HCEC 1CT (cell line): ENCODE measurements around the gene RCC1.
"Not testable (repeated sequence)": the region's sequence is repeated elsewhere in the genome, so short reads cannot be mapped to it uniquely, and the experiment has no call there.

ENCODE experiments used
- DNase-seq: peaks from one replicate; pipeline ENCODE4 v3.0.0-alpha.2; 2017

RCC1 gene

DNA sequence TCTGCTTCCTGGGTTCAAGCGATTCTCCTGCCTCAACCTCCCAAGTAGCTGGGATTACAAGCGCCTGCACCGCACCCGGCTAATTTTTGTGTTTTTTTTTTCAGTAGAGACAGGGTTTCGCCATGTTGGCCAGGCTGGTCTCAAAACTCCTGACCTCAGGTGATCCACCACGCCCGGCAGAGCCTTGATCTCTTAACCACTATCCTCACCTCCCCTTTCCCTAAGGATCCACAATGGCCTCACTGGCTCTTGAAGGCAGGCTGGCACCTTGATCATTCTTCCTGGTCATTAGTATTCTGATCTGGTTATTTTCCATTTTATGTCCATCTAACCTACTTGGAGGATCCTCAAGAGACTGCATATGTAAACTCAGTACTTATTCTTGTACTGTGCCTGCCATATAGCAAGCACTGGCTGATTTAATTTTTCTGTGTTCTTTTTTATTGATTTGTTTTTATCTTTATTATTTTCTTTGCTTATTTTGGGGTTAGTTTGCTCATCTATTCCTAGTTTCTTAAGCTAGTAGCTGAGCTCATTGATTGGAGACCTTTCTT lies 6.3 kb downstream of the RCC1 start:
- DNase-seq = peak; percentile 15

DNA sequence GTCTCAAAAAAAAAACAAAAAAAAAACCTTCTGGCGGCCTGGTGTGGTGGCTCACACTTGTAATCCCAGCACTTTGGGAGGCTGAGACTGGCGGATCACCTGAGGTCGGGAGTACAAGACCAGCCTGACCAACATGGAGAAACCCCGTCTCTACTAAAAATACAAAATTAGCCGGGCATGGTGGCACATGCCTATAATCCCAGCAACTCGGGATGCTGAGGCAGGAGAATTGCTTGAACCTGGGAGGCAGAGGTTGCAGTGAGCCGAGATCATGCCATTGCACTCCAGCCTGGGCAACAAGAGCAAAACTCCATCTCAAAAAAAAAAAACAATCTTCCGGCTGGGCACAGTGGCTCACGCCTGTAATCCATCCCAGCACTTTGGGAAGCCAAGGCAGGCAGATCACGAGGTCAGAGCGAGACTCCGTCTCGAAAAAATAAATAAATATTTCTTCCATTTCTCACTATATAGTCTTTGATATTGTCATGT lies 8.6 kb downstream of the RCC1 start:
- not testable (repeated sequence) for DNase-seq

DNA sequence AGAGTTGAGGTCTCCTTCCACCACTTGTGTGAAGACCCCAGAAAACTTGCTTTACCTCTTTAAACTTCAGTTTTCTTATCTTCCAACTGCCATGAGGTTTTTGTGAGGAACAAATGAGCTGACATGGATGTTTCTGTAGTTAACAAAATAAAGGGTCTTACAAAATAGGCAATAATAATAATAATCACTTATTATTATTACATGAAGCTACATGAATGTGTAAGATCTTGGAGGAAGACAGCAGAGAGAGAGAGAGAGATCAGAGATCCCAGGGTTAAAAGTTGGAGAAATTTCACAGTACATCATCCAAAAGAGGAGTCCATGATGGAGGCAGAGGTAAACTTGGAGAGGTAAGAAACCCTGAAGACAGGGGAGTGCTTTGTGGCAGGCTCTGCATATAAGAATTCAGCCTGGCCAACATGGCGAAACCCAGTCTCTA lies 10.7 kb downstream of the RCC1 start:
- no peak for DNase-seq

DNA sequence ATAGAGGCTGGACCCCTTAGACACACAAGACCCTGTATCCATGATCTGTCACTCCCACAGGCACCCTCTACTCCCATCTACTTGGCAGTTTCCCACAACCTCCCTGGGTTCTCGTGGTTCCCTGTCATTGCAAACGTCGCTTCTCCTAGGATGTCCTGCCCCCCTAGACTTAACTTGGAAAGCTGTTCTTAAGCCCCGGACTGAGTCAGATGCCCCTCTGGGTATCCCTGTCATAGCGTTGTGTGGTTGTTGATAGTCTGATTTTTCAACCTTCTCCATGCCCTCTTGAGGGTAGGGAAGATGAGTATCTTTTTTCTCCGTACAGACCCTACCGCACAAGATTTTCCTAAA lies 11.8 kb downstream of the RCC1 start:
- no peak for DNase-seq

DNA sequence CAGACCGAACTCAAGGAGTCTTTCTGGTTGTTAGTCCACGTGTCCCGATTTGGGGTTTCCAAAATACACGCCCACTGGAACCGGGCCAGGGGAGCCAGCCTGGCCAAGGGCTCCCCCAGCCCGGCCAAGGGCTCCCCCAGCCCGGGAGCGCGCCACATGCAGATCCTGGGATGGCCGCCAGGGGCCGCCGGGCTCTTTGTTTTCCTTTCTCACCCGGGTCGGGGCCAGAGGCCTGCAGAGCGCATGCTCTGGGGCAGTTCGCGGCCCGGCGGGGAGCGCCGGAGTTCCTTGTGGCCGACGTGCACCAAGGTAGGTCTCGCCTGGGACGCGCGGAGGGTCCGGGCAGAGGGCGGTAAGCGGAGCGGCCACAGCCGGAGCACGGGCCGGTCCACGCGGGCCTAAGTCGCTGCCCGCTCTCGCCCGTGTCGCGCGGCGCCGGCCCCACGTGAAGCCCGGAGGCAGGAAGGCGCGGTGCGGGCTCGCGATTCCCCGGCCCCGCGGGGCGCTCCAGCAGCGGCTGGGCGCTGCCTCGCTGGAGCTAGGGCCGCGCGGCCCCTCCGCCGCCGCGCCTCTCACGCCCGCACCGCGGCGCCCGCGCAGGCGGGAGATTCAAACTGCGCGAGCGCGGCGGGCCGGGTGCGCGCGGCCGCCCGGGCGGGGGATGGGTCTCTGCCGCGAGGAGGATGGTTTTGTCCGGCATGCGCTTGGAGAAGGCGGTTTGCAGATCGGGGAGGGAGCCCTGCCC lies 12.3 kb downstream of the RCC1 start:
- DNase-seq = peak; percentile 84

DNA sequence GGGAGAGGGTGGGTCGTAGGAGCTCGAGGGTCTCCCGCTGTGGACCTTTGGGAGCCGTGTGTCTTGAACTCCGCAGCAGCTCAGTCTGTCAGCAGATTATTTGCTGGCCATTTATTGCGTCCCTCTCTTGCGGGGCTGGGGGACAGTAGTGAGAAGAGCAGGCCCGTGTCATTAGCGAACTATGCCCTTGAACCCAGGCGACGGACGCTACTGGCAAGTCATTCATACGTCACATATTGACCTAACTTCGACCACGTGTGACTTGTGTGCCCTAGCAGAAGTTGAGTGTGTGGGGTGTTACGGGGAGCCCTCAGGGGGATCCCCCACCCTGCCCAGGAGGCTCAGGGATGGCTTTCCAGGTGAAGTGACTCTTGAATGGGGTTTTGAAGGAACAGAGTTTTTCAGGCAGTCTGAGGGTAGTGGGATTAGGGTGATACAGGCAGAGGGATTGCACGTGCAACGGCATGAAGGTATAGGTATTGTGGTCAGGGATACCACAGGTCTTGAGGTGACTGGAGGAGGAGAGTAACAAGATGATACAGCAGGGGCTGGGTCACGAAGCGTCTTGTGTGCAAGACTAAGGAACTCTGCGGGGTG lies 13.0 kb downstream of the RCC1 start:
- peak; percentile 32 for DNase-seq

DNA sequence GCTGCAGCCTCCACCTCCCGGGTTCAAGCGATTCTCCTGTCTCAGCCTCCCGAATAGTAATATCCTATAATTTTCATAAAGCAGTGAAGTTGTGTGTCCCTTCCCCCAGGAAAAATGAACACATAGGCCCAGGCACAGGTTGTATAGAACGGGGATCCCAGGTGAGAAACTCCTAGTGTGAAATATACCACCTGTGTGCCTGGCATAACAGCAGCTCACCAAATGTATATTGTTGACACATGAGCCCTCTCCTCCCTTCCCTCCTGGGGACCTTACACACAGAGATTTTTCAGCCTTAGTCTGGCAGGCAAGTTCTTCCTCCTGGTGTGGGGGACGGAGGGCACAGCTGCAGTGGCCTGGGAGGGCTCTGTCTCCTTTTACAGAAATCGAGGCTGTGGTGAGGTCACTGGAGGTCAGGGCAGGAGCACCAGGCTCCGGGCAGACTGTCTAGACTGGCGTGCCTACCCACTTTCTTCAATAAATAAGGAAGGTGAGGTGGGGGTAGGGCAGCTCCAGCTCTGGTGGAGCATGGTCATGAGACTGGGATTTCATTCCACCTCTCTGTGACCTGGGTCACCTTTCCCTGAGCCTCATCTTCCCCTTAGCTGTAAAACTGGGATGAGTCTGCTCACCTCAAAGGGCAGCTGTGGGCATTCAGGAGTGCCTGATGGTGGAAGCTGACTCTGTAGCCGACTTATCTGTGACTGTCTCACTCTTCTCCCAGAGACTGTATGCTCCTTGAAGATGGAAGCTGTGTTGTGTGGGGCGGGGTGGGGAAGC lies 14.3 kb downstream of the RCC1 start:
- no peak for DNase-seq

DNA sequence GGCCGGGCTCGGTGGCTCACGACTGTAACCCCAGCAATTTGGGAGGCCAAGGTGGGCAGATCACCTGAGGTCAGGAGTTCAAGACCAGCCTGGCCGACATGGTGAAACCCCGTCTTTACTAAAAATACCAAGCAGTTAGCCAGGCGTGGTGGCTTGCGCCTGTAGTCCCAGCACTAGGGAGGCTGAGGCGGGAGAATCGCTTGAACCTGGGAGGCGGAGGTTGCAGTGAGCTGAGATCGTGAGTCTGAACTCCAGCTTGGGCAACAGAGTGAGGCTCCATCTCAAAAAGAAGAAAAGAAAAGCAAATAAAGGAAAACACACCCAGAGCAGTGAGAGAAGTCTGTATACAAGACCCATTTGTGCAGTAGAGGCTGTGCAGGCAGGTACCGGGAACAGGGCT lies 15.0 kb downstream of the RCC1 start:
- DNase-seq = not testable (repeated sequence)

DNA sequence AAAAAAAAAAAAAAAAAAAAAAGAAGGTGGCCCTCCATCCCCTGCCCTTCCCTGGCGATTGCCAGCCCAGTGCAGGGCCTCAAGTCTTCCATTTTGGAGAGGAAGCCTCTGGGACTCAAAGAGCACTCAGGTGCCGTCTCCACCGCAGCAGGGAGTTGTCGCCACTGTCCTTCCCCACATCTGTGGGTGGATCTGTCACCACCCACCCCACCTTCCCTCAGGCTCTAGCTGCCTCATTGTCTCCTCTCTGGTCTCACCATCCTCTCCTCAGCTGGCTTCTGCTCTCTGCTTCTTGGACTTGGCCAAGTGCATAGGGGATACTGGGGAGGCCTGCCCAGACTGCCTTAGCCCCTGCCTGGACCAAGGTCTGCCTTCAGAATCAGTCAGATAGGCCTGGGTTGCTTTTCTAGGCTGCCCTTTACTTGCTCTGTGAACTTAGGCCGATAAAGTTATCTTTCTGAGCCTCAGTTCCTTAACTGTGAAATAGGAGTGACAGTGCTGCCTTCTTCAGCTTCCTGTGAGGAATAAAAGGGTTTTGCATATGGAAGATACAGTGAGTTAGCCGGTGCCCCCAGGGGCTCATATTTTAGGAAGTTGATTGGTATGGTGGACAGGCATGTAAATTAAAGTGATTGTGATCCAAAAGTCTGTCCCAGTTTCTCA lies 15.8 kb downstream of the RCC1 start:
- DNase-seq = no peak

DNA sequence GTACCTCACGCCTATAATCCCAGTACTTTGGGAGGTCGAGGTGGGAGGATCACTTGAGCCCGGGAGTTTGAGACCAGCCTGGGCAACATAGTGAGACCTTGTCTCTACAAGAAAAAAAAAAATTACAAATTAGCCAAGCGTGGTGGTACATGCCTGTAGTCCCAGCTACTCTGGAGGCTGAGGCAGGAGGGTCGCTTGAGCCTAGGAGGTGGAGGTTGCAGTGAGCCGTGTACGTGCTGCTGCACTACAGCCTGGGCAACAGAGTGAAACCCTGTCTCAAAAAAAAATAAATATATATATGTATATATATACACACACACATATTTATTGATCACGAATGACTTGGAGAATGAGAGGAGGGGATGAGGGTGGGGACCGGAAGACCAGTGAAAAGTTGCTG lies 16.7 kb downstream of the RCC1 start:
- not testable (repeated sequence) for DNase-seq

DNA sequence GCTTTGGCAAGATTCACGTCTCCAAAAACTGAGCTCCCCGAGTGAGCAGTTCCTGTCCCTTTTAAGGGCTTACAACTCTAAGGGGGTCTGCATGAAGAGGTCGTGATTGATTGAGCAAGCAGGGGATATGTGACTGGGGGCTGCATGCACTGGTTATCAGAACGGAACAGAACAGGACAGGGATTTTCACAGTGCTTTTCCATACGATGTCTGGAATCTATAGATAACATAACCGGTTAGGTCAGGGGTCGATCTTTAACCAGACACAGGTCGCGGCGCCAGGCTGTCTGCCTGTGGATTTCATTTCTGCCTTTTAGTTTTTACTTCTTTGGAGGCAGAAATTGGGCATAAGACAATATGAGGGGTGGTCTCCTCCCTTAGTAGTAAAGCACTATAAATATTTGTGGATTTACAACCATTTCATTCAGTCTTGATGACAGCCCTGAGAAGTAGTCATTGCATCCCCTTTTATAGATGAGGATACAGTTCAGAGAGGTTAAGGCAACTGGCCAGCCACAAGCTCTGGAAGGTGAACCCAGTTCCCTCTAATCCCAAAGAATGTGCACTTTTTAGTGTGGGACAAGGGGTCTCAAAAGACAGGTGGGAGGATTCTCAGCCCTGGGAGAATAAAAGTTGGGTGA lies 19.3 kb downstream of the RCC1 start:
- not testable (repeated sequence) for DNase-seq

DNA sequence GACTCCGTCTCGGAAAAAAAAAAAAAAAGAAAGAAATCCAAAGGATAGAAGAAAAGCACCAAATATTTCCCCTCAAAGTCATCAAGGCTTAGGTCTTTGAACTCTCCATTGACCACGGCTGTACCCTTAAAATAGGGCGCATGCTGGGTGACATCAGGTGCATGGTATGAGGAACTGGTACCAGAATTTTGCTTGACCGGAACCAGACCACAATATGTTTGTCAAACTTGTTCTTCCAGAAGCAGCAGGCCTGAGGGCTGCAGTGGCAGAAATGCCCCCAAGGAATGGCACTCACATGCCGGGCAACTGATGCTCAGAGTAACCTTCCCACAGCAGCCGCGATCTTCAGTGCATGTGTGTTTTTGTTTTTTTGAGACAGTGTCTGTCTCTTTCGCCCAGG lies 21.0 kb downstream of the RCC1 start:
- DNase-seq = peak; percentile 64

DNA sequence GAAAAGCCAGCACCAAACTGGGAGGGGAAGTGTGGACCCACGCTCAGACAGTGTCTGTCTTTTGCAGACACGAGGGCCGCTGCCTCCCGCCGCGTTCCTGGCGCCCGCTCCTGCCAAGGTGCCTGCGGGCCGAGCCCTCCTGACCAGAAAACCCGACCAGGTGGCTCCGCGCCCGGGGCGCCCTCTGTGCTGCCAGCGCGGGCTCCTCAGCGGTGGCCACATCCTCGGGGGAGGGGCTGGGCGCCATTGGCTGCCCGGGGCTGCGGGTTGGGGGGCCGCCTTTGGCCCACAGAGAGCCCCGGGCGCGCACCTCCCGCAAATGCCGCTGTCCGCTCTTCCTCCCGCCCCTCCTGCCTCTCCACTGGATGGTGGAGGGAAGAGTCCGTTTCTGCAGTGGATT lies 24.6 kb downstream of the RCC1 start:
- DNase-seq = no peak

DNA sequence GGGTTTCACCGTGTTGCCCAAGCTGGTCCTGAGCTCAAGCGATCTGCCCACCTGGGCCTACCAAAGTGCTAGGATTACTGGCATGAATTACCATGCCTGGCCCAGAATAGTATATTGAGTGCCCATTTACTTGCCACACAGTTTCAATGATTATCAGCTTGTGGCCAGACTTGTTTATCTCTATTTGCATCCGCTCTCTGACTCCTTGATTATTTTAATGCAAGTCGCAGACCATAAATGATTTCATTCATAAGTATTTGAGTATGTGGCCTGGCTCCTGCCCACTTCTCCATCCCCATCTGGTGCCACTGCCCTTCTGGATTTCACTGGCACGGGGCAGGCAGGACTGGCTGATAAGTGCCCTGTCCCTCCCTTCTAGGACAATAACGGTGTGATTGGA lies 28.8 kb downstream of the RCC1 start:
- no peak for DNase-seq

DNA sequence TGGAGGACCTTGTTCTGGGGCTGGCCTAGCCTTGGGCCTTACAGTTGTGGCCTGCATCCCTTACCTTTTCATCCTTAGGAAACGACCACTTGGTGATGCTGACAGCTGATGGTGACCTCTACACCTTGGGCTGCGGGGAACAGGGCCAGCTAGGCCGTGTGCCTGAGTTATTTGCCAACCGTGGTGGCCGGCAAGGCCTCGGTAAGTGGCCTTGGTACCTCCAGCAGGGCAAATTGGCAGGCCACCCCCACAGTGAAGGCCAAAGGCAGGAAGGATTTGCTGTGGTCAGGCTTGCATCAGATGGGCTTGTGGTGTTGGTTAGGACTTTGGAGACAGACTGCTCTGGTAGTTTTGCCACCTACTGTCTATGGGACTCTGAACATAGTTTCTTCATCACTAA lies 29.3 kb downstream of the RCC1 start:
- no peak for DNase-seq

DNA sequence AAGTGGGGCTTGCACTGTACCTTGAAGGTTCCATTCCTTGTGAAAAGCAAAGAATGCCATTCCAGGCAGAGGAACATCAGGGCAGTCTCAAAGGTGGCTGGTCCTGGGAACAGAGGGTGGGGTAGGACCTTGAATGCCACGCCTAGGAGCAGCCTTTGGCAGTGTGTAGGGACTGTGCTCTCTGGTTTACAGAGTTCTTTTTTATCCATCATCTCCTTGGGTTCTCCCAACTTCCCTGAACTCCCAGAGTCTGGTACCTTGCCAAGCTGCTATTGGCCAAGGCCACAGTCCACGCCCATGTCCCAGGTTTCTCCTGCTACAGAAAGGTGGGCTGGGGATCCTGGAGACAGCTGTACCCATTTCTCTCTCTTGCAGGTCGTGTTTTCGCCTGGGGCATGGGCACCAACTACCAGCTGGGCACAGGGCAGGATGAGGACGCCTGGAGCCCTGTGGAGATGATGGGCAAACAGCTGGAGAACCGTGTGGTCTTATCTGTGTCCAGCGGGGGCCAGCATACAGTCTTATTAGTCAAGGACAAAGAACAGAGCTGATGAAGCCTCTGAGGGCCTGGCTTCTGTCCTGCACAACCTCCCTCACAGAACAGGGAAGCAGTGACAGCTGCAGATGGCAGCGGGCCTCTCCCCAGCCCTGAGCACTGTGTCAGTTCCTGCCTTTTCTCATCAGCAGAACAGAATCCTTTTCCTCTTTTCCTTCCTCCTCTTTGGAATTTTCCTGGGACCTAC lies 31.8 kb downstream of the RCC1 start:
- no peak for DNase-seq

DNA sequence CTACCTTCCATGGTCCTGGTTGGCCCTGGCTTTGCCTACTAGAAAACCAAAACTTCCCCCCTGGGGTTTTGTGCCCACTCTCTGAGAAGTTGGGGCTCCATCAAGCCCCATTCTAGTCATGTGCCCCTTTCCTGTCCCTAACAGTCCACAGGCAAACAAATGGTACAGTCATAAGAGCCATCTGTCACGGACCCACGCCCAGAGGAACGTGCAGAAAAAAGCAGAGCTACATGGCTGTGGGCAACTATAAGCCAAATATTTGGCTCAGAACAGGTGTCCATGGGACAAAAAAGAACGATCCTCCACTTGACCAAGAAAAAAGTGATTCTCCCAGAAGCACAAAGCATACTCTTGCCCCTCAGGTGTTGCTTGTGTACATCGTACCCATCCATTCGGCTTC lies 32.4 kb downstream of the RCC1 start:
- no peak for DNase-seq

DNA sequence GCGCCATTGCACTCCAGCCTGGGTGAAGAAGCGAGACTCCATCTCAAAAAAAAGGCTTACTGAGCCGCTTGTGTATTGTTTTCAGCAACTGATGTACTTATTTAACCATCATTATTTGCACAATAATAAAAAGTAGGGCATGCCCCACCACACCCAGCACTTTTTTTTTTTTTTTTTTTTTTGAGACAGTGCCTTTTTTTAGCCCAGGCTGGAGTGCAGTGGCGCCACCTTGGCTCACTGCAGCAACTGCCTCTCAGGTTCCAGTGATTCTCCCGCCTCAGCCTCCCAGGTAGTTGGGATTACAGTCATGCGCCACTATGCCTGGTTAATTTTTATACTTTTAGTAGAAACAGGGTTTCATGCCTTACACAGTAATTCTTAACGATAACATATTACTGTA lies 34.8 kb downstream of the RCC1 start:
- DNase-seq = no peak

DNA sequence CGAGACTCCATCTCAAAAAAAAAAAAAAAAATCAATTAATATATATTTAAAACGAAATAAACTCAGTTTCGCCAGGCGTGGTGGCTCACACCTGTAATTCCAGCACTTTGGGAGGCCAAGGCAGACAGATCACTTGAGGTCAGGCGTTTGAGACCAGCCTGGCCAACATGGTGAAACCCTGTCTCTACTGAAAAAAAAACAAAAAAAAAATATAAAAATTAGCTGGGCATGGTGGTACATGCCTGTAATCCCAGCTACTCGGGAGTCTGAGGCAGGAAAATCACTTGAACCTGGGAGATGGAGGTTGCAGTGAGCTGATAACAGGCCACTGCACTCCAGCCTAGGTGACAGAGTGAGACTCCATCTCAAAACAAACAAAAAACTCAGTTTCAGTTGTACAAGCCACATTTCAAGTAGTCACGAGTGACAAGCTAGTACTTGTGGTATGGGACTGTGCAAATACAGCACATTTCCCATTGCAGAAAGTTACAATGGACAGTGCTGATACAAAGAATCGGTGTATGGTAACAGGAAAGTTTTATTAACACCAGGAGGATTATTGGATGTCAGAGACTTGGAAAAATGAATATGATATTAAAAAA lies 35.7 kb downstream of the RCC1 start:
- DNase-seq = not testable (repeated sequence)

DNA sequence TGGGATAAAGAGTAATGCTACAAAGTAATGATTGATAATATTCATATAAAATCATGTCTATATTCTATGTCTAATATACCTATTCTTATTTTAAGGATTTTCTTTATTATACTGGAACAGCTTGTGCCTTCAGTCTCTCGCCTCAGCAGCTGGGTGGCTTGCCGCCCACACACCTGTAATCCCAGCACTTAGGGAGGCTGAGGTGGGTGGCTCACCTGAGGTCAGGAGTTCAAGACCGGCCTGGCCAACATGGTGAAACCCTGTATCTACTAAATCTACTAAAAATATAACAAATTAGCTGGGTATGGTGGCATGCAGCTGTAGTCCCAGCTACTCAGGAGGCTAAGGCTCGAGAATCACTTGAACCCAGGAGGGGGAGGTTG lies 39.4 kb downstream of the RCC1 start:
- DNase-seq = no peak

DNA sequence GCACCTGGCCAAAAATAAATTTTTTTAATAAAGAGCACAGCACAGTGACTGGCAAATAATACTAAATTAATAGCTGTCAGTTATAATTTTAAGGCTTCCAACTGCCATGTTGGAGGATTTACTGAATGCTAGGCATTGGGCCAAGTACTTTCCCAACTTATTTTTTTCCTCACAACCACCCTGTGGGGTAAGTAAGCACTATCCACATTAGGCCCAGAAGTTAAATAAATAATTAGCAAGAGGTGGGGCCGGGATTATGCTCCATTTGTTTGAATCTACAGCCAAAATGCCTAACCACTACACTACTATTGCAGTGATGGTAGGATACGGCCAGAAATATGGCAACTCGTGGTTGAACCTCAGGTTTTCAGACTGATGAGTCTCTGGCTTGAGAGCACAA lies 42.5 kb downstream of the RCC1 start:
- DNase-seq = no peak
